GM04503 (cell line): ENCODE results near the gene HOXD9.

Experiments
- DNase-seq: peaks from one replicate; pipeline ENCODE4 v3.0.0-alpha.2; 2012; ENCODE audit warnings: low read depth

The HOXD9 gene

GRCh38 chr2:176122683-176123410 is at the start of gene HOXD9:
HOXD9 (plus strand) TSS chr2:176122719; CDS start chr2:176122769, 50 bp downstream.
- no peak for DNase-seq

GRCh38 chr2:176072951-176073904 is 49.3 kb upstream of the HOXD9 start:
- no peak for DNase-seq

DNA sequence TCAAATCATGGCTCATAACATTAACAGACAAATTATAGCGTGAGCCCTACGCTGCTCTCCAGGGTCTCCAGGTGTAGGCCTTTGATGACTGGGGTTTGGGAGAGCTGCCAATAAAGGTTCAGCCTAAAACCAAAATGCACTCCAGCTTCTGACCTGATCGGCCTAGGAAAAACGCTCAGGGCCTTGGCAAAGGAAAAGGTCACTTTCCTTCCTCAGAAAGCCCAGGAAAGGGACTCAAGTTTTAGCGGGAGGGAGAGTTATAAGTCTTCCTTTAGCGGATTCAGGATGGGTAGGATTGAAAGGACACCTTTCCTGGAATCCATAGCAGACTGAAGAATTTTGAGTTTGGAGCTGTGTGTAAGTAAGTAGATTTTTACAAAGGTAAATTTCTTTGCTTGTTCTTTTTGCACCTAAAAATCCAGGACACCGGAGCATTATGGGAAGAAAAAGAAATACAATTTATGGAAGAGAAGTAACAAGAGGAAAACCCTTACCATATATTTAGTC is 47.5 kb upstream of the HOXD9 start:
- no peak for DNase-seq

DNA sequence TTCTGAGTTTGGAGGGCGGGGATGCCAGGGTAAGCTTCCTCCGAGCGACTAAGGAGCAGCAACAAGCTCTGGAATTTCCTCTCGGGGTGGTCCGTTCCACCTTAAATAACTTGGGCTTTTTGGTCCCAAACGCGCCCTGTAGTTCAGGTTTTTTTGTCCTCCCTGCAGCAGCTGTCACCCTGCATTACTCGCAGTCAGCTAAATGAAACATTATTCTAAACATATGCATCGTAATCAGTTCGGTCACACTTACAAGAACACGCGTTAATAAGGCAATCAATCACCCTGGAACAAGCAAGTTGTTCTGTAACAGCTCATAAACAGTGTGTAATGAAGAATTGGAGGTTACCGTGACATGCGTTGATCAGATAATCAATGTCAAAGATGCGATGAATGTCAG is 47.0 kb upstream of the HOXD9 start:
- no peak for DNase-seq

DNA sequence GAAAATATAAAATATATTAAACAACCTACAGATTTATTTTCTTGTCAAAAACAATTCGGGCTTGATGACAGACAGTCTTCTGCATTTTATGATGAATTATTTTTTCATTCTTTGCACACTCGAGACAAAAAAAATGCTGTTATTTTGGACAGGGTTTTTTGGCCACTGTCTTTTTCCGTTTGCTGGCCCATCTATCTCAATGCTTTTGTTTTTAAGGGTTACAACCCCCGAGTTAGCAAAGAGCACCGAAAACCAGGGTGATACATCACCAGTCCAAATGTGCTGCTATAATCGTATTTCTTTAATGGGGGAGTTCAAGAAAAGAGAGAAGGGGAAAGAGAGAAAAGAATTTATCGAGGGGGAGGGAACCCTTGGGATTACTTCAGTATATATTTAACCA is 46.5 kb upstream of the HOXD9 start:
- DNase-seq: no peak

DNA sequence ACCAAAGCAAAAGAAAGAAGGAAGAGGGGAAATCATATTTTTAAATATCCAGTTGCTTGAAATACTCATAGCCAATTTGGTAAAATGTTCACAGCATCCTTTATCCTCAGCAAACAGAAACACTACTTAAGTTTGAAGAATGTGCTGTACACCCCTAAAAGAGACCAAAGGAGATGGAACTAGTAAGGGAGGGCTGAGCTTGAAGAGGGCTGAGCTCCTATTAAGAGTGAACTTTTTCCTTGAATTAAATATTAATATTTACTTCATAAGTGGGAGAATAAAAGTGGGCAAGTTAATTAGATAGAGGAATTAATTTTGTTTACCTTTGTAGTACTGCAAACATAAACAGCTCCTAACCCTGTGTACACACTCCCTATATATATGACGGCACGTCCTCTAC is 45.7 kb upstream of the HOXD9 start:
- no peak for DNase-seq

GRCh38 chr2:176078541-176079284 is 43.8 kb upstream of the HOXD9 start:
- no peak for DNase-seq

DNA sequence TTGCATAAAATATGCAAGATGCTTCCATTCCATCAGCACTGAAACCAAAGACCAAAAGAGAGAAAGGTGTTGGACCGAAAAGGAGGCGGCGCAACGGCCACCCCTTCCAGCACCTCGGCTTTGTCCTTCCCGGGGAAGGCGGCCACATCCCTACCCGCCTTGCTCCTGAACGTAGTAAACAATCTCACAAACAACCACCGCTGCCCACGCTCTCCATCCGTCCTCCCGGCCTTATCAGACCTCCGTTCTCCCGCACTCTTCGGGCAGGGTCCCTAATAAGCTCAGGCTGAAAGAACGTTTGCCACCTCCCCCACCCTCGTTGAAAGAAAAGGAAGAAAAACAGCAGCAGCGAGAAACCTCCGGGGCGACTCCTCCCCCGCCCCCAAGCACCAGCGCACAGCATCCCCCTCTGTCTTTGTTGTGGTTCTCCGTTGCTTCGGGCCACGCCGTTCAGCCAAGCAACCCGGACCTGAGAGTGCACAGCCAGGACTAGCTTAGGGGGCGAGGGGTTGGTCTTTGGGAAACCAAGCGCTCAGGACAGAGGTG is 43.2 kb upstream of the HOXD9 start:
- DNase-seq: no peak

DNA sequence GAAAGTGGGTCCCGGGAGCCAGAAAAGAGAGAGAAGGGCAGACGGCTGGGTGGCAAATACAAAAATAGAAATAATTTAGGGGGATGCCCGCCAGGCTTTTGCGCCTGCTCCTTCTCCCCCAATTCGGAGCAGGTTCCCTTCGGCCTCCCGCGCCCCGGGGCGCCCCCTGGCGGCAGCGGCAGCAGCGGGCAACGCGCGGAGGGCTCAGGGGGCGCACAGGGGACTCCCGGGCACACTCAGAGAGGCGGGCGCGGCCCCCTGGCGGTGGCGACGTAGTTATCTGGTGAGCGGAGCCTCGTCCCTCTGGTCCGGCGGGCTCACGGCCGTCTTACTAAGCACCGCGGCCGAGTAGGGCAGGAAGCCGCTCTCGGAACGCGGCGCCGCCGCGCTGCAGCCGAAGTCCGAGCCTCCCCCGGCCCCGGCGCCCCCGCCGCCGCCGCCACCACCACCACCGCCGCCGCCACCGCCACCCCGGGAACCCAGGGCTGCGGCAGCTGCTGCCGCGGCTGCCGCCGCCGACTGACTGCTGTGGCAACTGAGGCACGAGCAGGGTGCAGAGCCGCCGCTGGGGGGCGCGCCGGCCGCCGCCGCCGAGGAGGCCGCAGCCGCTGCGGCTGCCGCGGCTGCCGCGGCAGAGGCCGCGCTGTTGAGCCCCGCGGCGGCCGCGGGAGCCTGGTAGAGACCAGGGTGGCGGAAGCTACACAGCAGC is 42.5 kb upstream of the HOXD9 start:
- DNase-seq: no peak

DNA sequence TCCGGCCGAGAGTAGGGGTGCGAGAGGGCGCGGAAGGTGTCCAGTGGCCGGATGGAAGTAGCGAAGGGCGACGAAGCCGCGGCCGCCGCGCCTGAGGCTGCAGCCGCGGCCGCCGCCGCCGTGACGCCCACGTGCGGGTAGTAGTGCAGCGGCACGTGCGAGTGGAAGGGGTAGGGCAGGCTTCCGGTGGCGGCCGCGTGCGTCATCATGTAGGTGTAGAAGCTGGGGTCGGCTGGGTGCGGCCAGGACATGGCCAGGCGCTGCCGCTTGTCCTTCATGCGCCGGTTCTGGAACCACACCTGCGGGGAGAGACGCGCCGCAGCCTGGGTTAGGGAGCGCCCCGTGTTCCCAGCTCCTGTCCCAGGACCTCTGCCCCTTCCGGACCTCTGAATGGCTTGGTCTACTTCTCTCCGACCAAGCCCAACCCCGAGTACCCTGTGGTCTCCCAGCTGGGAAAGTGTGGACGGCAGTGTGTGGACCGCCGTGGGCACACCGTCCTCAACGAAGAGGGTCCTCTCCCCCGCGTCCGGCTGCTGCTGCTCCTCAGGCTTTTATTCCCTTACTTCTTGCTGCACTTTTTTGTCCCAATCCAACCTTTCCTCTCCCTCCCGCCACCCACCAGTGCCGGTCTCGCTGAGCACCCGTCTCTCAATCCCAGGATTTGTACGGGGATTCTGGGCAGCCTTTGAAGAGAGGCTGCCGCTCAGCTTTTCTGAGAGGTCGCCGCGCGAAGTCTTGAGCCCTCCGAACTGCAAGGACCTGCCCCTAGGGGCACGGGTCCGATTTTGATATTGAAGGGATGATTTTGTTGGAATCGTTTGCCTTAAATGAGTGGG is 41.8 kb upstream of the HOXD9 start:
- DNase-seq: no peak

- no peak for DNase-seq
These were observed 41.1 kb upstream of the HOXD9 start for GRCh38 chr2:176081376-176081836.

DNA sequence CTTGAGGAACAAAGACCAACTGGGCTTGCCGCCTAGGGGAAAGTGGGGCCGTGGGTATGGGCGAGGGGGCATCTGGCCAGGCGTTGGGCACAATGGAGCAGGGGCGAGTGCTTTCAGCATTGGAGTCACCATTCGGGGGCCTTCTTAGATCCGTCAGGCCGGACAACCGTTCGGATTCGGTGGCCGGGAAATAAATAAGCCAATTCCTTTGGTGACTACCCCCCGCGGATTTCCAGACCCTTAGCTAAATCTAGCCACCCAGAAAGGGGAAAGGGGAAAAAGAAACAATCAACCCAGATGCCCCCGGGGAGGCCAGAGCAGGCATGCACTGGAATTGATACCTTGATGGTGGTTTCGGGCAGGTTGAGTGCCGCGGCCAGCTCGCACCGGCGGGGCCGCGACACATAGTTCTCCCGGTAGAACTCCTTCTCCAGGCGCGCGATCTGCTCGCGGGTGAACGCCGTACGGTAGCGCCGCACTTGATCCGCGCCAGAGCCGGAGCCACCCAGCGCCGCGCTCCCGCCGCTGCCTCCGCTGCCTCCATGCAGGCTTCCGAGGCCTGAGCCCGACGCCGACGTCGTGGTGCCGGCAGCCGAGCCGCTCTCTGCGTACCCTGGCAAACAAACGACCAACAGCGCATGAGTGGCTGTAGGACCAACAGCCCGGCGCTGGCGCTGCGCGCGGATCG is 40.5 kb upstream of the HOXD9 start:
- no peak for DNase-seq

DNA sequence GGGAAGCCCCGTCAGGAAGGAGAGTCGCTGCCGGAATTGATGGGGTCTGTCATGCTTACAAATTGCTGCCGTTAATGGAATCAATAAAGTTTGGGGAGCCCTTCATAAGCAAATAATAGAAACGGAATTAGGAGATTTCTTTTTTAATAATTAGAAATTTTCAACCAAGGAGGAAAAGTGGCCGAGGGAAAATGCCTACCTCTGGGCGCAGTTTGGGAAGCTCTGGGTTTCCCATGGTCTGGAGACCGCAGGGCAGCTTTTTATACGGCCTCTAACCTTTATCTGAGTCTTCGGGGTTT is 40.0 kb upstream of the HOXD9 start:
- no peak for DNase-seq

- DNase-seq: no peak
These were observed 39.4 kb upstream of the HOXD9 start for GRCh38 chr2:176082824-176083751.

DNA sequence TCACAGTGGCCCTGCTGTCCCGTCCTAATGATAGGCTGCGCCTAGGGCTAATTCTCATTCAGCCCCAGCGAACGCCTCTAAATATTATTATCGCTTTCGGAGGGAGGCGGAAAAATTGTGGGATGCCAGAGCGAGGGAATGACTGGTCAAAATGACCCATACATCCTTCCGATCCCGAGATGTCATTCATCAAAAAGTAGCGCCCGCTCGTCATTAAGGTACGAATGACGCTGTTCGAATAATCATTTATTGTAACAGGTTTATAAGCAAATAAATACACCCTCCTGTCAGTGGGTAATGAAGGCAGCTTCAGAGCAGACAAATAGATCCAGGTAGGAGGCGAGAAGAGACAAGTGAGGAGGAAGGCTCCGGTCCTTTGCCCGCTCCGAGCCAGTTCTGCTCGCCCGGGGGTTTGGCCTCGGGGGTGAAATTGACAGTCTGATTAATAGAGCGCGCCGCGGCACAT is 38.7 kb upstream of the HOXD9 start, which contains the start of gene EVX2:
EVX2 (minus strand) TSS at position 167 of the 466 bp plus-strand sequence. CDS start 186 bp downstream, outside the sequence.
- no peak for DNase-seq

- no peak for DNase-seq
These were observed 37.9 kb upstream of the HOXD9 start for GRCh38 chr2:176084611-176085119.

GRCh38 chr2:176085120-176085788 is 37.3 kb upstream of the HOXD9 start:
- no peak for DNase-seq
